GM13976 (cell line): Measurements from ENCODE around the gene HAO2.

Experiments used
- DNase-seq: peaks from one replicate; pipeline ENCODE4 v3.0.0; 2012; ENCODE audit warnings: low spot score
- CTCF ChIP-seq: IDR thresholded peaks from 2 replicates; pipeline ENCODE4 v1.5.1; 2012; ENCODE audit warnings: borderline replicate concordance, mild to moderate bottlenecking; ENCODE audit not compliant: insufficient read depth; ENCODE audit errors: extremely low read depth, missing control alignments, control extremely low read depth
- in situ Hi-C: fragments of 300-500 bp; cut with MboI; formaldehyde crosslinking; loops from one replicate; pipeline ENCODE4 v1.12.0; 2022; ENCODE audit warnings: low sequenced_read_pairs, mixed read lengths, inconsistent platforms; ENCODE audit not compliant: unreplicated experiment

The HAO2 gene

GRCh38 chr1:119384591-119384990 lies 16.0 kb downstream of the HAO2 start:
- in situ Hi-C loops = no loop called here
- no peak for DNase-seq
- TF ChIP-seq CTCF = no peak

GRCh38 chr1:119385650-119386049 lies 17.1 kb downstream of the HAO2 start:
- no peak for TF ChIP-seq CTCF
- in situ Hi-C loops = no loop called here
- no peak for DNase-seq

GRCh38 chr1:119387858-119388257 lies 19.3 kb downstream of the HAO2 start:
- in situ Hi-C loops = no loop called here
- no peak for TF ChIP-seq CTCF
- DNase-seq = no peak

GRCh38 chr1:119388450-119388849 lies 19.9 kb downstream of the HAO2 start:
- DNase-seq = no peak
- in situ Hi-C loops = no loop called here
- no peak for TF ChIP-seq CTCF

- no peak for TF ChIP-seq CTCF
- no peak for DNase-seq
- in situ Hi-C loops = no loop called here
These were observed 21.9 kb downstream of the HAO2 start for GRCh38 chr1:119390526-119390925.

- TF ChIP-seq CTCF = no peak
- in situ Hi-C loops = no loop called here
- DNase-seq = no peak
These were observed 23.2 kb downstream of the HAO2 start for GRCh38 chr1:119391749-119392148.

GRCh38 chr1:119394085-119394484 lies 25.5 kb downstream of the HAO2 start:
- no peak for TF ChIP-seq CTCF
- DNase-seq = no peak
- in situ Hi-C loops = no loop called here
